ENCODE data around the gene ADAMTS17.

ADAMTS17 gene, protein sequence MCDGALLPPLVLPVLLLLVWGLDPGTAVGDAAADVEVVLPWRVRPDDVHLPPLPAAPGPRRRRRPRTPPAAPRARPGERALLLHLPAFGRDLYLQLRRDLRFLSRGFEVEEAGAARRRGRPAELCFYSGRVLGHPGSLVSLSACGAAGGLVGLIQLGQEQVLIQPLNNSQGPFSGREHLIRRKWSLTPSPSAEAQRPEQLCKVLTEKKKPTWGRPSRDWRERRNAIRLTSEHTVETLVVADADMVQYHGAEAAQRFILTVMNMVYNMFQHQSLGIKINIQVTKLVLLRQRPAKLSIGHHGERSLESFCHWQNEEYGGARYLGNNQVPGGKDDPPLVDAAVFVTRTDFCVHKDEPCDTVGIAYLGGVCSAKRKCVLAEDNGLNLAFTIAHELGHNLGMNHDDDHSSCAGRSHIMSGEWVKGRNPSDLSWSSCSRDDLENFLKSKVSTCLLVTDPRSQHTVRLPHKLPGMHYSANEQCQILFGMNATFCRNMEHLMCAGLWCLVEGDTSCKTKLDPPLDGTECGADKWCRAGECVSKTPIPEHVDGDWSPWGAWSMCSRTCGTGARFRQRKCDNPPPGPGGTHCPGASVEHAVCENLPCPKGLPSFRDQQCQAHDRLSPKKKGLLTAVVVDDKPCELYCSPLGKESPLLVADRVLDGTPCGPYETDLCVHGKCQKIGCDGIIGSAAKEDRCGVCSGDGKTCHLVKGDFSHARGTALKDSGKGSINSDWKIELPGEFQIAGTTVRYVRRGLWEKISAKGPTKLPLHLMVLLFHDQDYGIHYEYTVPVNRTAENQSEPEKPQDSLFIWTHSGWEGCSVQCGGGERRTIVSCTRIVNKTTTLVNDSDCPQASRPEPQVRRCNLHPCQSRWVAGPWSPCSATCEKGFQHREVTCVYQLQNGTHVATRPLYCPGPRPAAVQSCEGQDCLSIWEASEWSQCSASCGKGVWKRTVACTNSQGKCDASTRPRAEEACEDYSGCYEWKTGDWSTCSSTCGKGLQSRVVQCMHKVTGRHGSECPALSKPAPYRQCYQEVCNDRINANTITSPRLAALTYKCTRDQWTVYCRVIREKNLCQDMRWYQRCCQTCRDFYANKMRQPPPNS

DNA sequence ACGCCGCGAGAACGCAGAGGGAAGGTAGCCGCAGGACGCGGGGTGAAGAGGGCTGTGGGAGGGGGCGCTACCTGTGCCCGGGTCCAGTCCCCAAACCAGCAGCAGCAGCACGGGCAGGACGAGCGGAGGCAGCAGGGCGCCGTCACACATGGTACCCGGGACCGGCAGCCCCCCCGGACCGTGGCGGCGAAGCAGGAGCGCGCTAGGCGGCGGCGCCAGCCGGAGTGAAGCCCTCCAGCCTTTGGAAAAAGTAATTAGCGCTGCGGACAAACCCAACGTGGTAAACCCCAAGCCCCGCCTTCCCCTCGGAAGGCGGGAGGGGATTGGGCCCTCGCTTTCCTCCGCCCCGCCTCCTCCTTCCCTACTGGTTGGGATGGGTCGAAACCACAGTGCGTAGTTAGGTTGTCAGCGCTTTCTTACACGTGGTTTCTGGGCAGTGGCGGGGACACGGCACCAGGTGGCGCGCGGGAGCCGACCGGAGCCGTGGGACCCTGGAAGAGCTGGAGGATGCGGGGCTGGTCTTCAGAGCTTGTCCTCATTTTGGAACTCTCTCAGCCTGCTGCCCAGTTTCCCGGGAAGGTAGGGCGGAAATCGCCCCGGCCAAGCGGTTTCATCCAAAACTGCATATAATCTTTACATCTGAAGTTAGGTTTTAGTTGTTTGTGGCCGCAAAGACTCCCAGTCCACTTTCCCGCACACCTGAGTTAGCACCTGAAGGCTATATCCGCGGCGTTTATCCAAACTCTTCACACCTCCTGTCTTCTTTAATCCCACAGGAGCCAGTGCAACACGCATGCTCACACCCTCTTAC, at the start of gene ADAMTS17:
Gene ADAMTS17 (minus strand): TSS at position 226 of the 811 bp plus-strand sequence. CDS start 76 bp downstream, at position 150.
- peak; percentile 88 to 89 for DNase-seq (ENCODE audit: low read depth in 2 of 2)

DNA sequence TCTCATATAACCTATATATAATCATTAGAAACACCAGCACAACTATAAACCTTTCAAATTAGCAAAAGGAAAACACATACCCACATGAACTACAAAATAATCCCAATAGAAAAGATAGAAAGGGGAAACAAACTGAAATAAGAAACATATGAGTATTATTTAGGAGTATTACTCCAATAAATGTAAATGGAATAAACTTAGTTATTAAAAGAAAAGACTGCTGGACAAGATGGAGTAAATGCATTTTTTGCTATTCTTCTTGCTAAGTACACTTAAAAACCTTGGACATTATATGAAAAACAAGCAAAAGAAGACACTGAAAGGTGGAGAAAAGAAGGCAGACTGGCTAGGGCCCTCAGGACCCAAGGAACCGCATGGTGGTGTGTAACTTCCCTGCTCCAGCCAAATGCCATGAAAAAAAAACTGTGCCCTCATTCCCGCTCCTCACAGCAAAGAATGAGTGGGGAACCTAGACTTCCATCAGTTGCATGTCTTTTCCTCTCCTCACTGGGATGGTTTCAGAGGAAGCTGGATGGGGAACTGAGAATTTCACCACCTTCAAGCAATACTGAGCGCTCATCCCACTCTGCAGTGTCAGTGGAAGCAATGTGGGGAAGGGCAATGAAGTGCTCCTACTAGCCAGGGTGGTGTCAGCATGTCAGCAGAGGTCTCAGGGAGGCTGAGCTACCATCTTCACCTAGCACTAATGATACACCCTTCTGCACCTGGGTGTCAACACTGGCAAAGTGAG, 43.7 kb upstream of the ADAMTS17 start:
- no peak for DNase-seq (ENCODE audit: low read depth in 2 of 2)

- no peak for DNase-seq (ENCODE audit: low read depth in 2 of 2)
Observed at GRCh38 chr15:100384108-100384410, 42.3 kb upstream of the ADAMTS17 start.

DNA sequence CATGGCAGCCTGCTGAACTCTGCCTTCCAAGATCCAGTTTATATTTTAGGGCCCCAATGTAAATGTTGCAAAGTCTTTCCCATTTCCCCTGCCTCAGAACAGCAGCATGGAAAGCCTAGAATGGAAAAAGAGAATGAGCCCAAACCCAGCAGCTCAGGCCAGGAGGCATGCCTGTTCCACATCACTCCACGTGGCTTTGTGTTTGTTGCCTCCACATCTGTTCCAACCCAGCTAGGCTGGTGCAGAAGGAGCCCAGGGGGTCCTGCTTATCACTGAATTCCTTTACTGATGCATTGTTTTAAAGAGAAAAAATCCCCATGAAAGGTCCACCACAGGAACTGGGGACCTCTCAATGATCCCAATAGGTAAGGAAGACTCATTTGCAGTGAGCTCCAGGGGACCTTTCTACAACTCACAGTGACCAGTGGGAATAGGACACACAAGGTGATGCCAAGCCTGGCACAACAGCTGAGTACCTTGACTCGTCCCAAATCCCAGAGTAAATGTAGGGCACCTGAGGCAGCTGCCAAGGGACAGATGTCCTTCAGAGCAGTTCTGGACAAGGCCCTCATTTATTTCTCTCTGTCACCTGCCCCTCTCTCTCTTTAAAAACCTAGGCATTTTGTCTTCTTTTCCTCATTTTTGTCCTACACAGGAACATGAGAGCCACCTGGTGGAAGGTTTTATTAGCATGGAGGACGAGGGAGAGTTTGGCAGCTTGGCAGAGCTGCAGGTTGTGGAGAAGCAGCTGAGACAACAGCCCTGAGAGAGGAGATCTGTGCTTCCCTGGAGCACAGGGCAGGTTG, 41.7 kb upstream of the ADAMTS17 start:
- no peak for DNase-seq (ENCODE audit: low read depth in 2 of 2)

GRCh38 chr15:100373942-100374341, 32.2 kb upstream of the ADAMTS17 start:
- no peak for DNase-seq (ENCODE audit: low read depth in 2 of 2)

- no peak for DNase-seq (ENCODE audit: low read depth in 2 of 2)
Observed at GRCh38 chr15:100373120-100373896, 31.5 kb upstream of the ADAMTS17 start.

DNA sequence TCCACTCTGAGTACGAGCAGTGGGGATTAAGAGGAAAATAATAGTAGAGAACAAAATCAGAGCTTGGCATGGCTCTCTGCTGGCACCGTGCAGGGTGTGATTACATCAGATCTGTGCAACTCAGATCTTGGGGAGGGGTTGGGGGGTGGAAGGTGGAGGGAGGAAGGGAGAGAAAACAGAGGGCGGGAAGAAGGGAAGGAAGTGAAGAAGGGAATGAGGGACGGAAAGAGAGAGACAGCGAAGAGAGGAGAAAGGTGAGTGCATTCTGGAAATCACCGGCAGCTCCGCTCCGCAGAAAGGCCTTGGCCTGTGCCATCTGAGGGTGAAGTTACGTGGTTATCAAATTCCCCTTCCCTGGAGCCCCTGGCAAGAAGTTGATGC, 31.0 kb upstream of the ADAMTS17 start:
- DNase-seq (ENCODE audit: low read depth in 2 of 2), result no peak

- DNase-seq (ENCODE audit: low read depth in 2 of 2), result no peak
Observed at GRCh38 chr15:100355342-100355741, 13.6 kb upstream of the ADAMTS17 start.

DNA sequence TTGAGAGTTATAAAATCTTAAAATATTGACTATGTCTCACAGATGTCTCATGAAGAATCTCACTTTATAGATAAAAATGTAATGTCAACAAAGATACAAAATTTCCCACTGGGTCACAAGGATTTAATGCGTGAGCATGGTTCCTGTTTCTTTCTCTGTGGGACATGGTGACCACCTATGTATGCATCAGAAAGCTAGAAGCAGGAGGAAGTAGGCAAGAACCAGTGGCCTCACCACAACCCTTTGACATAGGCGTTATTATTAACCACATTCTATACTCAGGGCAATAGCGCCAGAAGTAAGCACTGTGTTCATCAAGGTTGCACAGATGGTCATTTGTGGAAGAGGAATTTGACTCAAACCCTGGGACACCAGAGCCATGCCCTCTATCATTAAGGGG, 11.7 kb upstream of the ADAMTS17 start:
- DNase-seq (ENCODE audit: low read depth in 2 of 2), result no peak

- DNase-seq (ENCODE audit: low read depth in 2 of 2), result no peak
Observed at GRCh38 chr15:100350434-100351226, 8.9 kb upstream of the ADAMTS17 start.

DNA sequence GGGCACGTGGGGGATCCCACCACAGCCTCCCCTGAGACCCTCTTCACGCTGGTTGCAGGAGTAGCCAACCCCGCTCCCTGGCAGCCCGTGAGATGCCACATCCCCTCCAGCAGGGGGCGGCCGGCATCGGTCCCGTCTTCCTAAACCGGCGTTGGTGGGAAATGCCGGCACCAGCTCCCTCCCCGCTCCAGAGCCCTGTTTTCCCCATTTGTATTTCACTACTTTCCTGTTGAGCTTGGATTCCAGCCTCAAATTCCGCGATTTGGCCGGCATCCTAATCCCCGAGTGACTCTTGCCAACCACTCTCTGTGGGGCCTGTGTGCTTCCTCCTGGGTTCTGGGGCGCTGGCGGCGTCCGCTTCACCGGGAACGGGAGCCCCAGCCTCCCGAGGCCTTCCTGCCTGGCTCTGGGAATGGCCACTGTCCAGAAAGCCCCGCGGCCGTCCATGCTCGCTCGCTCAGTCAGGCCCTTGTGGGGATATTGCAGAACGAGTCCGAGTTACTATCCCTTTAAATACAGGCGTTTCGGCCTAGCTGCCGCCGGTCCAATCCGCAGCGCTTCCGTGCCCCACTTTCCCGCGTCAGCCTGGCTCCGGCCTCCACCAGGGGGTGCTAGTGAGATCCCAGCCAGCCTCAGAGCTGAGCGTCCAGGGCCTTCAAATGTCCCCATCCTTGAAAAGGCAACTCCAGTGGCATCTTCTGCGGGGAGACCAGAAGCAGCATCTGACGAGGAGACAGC, 8.1 kb upstream of the ADAMTS17 start:
- peak; percentile 71 to 78 for DNase-seq (ENCODE audit: low read depth in 2 of 2)

DNA sequence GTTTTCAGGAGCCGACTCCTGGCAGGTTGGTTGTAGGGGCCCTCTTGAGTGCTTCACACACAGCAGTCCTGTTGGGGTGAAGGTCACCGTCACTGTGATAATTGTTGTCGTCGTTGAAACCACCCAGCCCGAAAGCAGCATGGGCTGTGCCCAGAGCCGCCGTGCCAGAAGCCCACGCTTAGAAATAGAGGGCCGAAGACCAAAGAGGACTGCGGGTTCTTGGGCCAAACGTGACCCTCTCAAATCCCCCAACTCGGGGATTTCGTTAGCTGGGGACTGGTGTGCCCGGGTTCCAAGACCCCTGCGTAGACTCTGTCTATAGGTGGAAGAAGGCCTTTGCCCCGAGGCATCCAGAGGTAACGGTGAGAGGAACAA, 7.5 kb upstream of the ADAMTS17 start:
- DNase-seq (ENCODE audit: low read depth in 2 of 2), result no peak

GRCh38 chr15:100348578-100348977, 6.8 kb upstream of the ADAMTS17 start:
- no peak for DNase-seq (ENCODE audit: low read depth in 2 of 2)

- no peak for DNase-seq (ENCODE audit: low read depth in 2 of 2)
Observed at GRCh38 chr15:100346866-100347512, 5.2 kb upstream of the ADAMTS17 start.

- DNase-seq (ENCODE audit: low read depth in 2 of 2), result no peak
Observed at GRCh38 chr15:100345438-100345837, 3.7 kb upstream of the ADAMTS17 start.

DNA sequence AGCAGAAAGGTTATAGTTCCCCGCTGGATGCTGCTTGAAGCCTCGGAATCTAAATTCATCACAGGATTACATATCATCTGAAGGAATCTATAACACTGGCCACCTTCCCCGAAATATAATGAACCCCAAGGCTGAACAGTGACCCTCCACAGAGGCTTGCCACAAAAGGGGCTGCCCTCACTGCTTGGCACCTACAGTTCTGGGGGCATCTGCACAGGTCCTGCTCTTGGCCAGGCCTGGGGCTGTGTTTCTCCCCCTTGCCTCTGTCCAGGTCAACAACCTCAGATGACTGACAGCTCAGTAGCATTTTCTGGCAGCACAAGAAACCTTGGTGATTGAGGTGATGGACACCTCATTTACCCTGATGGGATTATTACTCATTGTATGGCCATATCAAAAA, 1.5 kb upstream of the ADAMTS17 start:
- DNase-seq (ENCODE audit: low read depth in 2 of 2), result no peak

DNA sequence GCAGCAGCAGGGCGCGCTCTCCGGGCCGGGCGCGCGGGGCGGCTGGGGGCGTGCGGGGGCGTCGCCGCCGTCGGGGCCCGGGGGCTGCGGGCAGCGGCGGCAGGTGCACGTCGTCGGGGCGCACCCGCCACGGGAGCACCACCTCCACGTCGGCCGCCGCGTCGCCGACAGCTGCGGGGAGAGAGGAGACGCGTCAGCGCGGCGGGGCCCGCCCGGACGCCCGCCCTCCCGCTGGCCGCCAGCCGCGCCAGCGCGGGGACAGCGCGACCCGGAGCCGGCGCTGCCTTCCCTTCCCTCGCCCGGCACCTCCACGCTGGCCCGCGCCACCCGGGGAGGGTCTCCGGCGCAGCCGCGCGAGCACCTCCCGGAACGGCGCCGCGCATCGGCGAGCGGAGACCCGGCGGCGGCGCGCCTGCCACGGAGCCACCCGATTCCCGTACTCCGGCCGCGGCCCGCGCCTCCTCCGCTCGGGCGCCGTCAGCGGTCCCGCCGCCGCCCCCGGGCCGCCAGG, 481 bp downstream of the ADAMTS17 start:
- no peak for DNase-seq (ENCODE audit: low read depth in 2 of 2)
